ENCODE results near the gene UBA5.

UBA5 gene

GRCh38 chr3:132624790-132625189, 35.3 kb upstream of the UBA5 start:
- no peak for TF ChIP-seq CTCF (IDR thresholded peaks at IDR 0.05; ENCODE audit: insufficient read depth, low read depth, low read length, missing control alignments)
- no peak overlapping the region for H3K4me3 ChIP-seq (ENCODE audit: low read depth, low read length)
- DNase-seq (ENCODE audit: low read depth) = no peak

GRCh38 chr3:132625613-132626012, 34.5 kb upstream of the UBA5 start:
- no peak for TF ChIP-seq CTCF (IDR thresholded peaks at IDR 0.05; ENCODE audit: insufficient read depth, low read depth, low read length, missing control alignments)
- peak; percentile 7 for DNase-seq (ENCODE audit: low read depth)
- H3K4me3 ChIP-seq (ENCODE audit: low read depth, low read length) = no peak overlapping the region

GRCh38 chr3:132626955-132627354, 33.2 kb upstream of the UBA5 start:
- no peak for DNase-seq (ENCODE audit: low read depth)
- H3K4me3 ChIP-seq (ENCODE audit: low read depth, low read length) = no peak overlapping the region
- TF ChIP-seq CTCF (IDR thresholded peaks at IDR 0.05; ENCODE audit: insufficient read depth, low read depth, low read length, missing control alignments) = no peak

GRCh38 chr3:132628157-132628556, 32.0 kb upstream of the UBA5 start:
- TF ChIP-seq CTCF (IDR thresholded peaks at IDR 0.05; ENCODE audit: insufficient read depth, low read depth, low read length, missing control alignments) = no peak
- no peak overlapping the region for H3K4me3 ChIP-seq (ENCODE audit: low read depth, low read length)
- no peak for DNase-seq (ENCODE audit: low read depth)

- H3K4me3 ChIP-seq (ENCODE audit: low read depth, low read length) = no peak overlapping the region
- TF ChIP-seq CTCF (IDR thresholded peaks at IDR 0.05; ENCODE audit: insufficient read depth, low read depth, low read length, missing control alignments) = no peak
- no peak for DNase-seq (ENCODE audit: low read depth)
These were observed 30.2 kb upstream of the UBA5 start for GRCh38 chr3:132629928-132630327.

GRCh38 chr3:132630612-132631011, 29.5 kb upstream of the UBA5 start:
- TF ChIP-seq CTCF (IDR thresholded peaks at IDR 0.05; ENCODE audit: insufficient read depth, low read depth, low read length, missing control alignments) = no peak
- DNase-seq (ENCODE audit: low read depth) = no peak
- H3K4me3 ChIP-seq (ENCODE audit: low read depth, low read length) = no peak overlapping the region

GRCh38 chr3:132635052-132635451, 25.1 kb upstream of the UBA5 start:
- no peak for TF ChIP-seq CTCF (IDR thresholded peaks at IDR 0.05; ENCODE audit: insufficient read depth, low read depth, low read length, missing control alignments)
- no peak overlapping the region for H3K4me3 ChIP-seq (ENCODE audit: low read depth, low read length)
- DNase-seq (ENCODE audit: low read depth) = no peak

Data from GM12865 (cell line).